ENCODE data around the gene ZNF655.

DNA sequence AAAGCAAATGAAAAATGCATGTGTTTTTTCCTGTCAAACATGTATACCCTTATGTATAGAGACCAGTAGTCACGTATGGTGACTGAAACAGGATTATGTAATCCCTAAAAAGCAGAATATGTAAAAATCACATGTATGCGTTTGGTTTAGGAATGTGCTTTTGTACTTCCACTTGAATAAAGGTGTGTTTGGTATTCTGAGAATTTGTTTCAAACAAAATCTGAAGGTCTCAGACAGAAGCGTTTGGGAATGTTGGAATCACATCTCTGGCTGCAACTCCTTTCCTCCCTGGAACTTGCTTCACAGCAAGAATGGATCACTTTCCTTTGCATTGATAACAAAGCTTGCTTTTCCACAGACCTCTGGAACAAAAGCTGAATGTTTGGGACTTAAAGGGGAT lies 17.8 kb downstream of the ZNF655 start:
- TF ChIP-seq, protein P1, sequence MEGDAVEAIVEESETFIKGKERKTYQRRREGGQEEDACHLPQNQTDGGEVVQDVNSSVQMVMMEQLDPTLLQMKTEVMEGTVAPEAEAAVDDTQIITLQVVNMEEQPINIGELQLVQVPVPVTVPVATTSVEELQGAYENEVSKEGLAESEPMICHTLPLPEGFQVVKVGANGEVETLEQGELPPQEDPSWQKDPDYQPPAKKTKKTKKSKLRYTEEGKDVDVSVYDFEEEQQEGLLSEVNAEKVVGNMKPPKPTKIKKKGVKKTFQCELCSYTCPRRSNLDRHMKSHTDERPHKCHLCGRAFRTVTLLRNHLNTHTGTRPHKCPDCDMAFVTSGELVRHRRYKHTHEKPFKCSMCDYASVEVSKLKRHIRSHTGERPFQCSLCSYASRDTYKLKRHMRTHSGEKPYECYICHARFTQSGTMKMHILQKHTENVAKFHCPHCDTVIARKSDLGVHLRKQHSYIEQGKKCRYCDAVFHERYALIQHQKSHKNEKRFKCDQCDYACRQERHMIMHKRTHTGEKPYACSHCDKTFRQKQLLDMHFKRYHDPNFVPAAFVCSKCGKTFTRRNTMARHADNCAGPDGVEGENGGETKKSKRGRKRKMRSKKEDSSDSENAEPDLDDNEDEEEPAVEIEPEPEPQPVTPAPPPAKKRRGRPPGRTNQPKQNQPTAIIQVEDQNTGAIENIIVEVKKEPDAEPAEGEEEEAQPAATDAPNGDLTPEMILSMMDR (optimal IDR thresholded peaks at IDR 0.05 in 1 of 3, IDR thresholded peaks at IDR 0.05 in 1 of 3, conservative IDR thresholded peaks at IDR 0.05 in 1 of 3; ENCODE audit: extremely low read depth in 1 of 3, insufficient read depth in 2 of 3, low read length in 3 of 3) = no peak
- no peak for TF ChIP-seq EZH2 (IDR thresholded peaks at IDR 0.05; ENCODE audit: low read length)
